OCI-LY7 (cell line): Measurements from ENCODE around the gene ZMAT5.

ENCODE experiments used
- EZH2phosphoT487 ChIP-seq: fragments of 200-600 bp; sonication (generic); IDR thresholded peaks from 2 replicates; pipeline ENCODE4 v1.6.1; 2018; ENCODE audit warnings: low read depth, borderline replicate concordance, mild to moderate bottlenecking, mixed run types, antibody characterized with exemption, low read length, moderate library complexity, mixed read lengths
- TF ChIP-seq, protein P1 (sequence below): fragments of 200-600 bp; sonication (generic); conservative IDR thresholded peaks from 2 replicates; pipeline ENCODE4 v1.5.1; 2014; ENCODE audit warnings: mild to moderate bottlenecking, antibody characterized with exemption, low read length, moderate library complexity, mixed read lengths

DNA sequence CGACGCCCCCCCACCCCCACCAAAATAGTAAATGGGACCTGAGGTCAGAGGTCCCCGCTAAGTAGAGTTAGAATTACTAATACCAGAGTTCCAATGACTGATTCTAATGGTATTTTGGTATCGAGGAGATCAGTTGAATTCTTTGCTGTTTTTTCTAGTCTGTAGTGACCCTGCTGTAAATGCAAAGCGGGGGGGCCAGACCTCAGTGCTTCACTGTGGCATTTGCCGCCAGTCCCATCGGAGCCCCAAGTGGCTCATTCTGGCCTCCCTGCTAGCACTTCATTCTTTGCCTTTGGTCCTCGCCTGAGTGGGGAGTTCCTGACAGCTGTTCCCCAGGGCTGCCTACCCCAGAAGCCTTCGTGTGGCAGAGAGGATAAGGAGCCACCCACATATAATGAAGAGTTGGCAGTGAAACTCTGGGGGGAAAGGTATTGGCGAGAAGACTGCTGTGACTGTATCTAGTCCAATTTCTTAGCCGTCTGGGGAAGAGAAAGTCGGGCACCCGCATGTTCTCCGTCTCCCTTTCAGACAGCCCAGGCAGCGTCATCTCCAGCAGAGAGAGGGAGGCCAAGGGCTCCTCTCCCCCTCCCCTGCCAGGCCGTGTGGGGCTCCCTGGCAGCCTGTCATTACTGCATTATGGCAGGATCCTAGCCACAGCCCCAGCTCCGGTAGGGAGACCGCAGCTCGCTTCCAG lies 66.5 kb downstream of the ZMAT5 start:
- TF ChIP-seq, protein P1, sequence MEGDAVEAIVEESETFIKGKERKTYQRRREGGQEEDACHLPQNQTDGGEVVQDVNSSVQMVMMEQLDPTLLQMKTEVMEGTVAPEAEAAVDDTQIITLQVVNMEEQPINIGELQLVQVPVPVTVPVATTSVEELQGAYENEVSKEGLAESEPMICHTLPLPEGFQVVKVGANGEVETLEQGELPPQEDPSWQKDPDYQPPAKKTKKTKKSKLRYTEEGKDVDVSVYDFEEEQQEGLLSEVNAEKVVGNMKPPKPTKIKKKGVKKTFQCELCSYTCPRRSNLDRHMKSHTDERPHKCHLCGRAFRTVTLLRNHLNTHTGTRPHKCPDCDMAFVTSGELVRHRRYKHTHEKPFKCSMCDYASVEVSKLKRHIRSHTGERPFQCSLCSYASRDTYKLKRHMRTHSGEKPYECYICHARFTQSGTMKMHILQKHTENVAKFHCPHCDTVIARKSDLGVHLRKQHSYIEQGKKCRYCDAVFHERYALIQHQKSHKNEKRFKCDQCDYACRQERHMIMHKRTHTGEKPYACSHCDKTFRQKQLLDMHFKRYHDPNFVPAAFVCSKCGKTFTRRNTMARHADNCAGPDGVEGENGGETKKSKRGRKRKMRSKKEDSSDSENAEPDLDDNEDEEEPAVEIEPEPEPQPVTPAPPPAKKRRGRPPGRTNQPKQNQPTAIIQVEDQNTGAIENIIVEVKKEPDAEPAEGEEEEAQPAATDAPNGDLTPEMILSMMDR: no peak
- TF ChIP-seq EZH2phosphoT487: no peak
